ENCODE data around the gene ADAM19.

ADAM19 gene

DNA sequence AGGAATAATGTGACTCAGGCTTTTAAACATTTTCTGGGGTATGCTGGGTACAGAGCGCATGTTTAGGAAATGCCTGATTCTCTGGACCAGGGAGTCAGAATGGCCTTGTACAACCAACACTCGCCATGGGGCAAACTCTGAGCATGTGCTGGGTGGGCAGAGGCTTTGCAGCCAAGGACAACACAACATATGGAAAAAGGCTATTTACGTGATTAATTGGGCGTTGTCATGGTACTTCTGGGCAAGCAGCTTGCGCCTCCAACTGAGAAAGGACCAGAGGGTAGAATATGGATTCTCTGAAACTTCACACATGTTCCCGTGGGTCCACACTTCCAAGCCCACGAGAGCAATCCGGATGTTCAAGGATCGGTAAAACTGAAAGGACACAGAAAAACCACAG is 66.5 kb downstream of the ADAM19 start:
- H3K4me1 ChIP-seq (ENCODE audit: control insufficient read depth in 1 of 2, insufficient read depth in 1 of 2, low read depth in 1 of 2, low read length in 1 of 2), result peaks cover 0 to 4% of the 10 kb centered on the region in 2 experiments
- no peak overlapping the region for H3K27ac ChIP-seq
- no peaks in the 10 kb centered on the region for H3K9me3 ChIP-seq
- peaks cover 99% of the 10 kb centered on the region for H3K36me3 ChIP-seq
- no peak overlapping the region for H3K4me3 ChIP-seq (ENCODE audit: low read depth in 1 of 2, low read length in 1 of 2)
- TF ChIP-seq, protein P1, sequence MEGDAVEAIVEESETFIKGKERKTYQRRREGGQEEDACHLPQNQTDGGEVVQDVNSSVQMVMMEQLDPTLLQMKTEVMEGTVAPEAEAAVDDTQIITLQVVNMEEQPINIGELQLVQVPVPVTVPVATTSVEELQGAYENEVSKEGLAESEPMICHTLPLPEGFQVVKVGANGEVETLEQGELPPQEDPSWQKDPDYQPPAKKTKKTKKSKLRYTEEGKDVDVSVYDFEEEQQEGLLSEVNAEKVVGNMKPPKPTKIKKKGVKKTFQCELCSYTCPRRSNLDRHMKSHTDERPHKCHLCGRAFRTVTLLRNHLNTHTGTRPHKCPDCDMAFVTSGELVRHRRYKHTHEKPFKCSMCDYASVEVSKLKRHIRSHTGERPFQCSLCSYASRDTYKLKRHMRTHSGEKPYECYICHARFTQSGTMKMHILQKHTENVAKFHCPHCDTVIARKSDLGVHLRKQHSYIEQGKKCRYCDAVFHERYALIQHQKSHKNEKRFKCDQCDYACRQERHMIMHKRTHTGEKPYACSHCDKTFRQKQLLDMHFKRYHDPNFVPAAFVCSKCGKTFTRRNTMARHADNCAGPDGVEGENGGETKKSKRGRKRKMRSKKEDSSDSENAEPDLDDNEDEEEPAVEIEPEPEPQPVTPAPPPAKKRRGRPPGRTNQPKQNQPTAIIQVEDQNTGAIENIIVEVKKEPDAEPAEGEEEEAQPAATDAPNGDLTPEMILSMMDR (IDR thresholded peaks at IDR 0.05), result no peak
- H3K27me3 ChIP-seq, result no peaks in the 10 kb centered on the region

DNA sequence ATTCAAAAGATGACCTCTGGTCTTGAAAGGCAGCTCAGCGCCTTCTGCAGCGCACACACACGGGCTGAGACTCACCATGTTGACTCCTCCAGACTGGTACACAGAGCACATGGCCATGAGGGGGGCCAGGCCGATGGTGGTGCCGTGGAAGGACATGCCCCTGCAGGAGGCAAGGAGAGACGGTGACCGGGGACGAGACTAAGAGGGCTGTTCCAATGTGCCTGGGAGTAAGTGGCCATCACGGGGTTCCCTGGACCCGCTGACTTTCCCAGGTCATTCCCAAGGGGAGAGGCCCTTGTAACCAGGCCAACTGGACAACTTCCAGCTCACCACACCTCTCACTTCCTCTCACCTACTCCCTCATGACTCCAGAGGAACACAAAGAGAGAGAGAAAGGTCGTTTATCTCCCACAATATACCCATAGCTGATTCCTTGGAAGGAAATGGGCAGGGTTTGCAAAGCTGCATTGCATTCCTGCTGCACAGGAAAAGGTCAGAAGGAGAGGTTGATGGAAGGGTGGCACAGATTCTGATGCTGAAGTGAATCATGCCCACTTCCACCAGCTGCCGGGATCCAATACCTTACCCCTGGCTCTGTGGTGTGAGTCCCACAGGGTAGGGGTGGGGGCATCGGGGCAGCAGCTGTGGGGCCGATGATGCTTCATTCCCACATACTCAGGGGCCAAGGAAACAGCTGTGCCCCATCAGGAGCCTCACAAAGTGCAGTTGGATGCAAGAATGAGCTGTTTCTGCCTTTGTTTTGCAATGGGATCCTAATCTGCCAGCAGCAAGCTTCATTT is 68.4 kb downstream of the ADAM19 start:
- no peaks in the 10 kb centered on the region for H3K27me3 ChIP-seq
- no peaks in the 10 kb centered on the region for H3K9me3 ChIP-seq
- TF ChIP-seq, protein P1 (IDR thresholded peaks at IDR 0.05), result no peak
- no peak overlapping the region for H3K27ac ChIP-seq
- peaks cover 99% of the 10 kb centered on the region for H3K36me3 ChIP-seq
- H3K4me1 ChIP-seq (ENCODE audit: control insufficient read depth in 1 of 2, insufficient read depth in 1 of 2, low read depth in 1 of 2, low read length in 1 of 2), result peaks cover 10 to 12% of the 10 kb centered on the region in 2 experiments
- no peak overlapping the region for H3K4me3 ChIP-seq (ENCODE audit: low read depth in 1 of 2, low read length in 1 of 2)

DNA sequence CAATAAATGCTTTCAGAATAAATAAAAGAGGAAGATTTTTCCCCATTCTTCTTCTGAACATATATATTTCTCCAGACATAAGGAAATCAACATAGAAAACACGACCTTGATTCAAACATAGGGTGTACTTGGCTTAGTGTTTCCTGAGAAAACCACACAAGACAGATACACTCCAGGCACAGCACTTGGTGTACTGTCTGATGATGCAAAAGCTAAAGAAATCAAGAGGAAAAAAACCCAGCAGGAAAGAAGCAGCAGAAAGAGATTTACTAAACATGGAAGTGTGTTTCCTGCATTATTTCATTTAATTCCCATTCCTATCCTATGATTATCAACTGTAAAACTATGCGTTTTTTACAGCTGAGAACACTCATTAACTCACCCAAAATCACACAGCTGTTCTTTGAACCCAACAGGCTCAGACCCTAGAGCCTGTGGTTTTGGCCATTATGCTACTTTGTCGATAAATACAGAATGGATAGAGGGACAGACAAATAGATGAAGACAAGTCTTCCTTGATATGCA is 69.4 kb downstream of the ADAM19 start:
- H3K4me3 ChIP-seq (ENCODE audit: low read depth in 1 of 2, low read length in 1 of 2), result no peak overlapping the region
- no peaks in the 10 kb centered on the region for H3K27me3 ChIP-seq
- TF ChIP-seq, protein P1 (IDR thresholded peaks at IDR 0.05), result no peak
- H3K36me3 ChIP-seq, result peaks cover 99% of the 10 kb centered on the region
- peaks cover 18 to 21% of the 10 kb centered on the region in 2 experiments for H3K4me1 ChIP-seq (ENCODE audit: control insufficient read depth in 1 of 2, insufficient read depth in 1 of 2, low read depth in 1 of 2, low read length in 1 of 2)
- no peak overlapping the region for H3K27ac ChIP-seq
- no peaks in the 10 kb centered on the region for H3K9me3 ChIP-seq

DNA sequence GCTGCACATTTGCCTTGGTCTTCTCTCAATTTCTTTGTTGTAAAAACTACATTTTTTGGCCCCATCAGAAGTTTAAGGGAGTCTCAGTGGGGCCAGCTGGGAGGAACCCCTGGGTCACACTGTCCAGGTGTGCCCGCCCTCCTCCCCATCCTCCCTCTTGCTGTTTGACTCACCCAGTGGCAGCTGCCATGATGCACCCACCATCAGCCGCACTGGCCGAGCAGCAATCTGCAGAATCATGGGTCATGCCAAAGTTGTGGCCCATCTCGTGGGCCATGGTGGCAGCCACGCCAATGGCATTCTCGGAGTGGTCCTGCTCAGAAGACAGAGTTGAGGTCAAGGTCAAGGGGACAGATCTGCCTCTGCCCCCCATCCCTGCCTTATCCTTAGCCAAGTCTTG is 70.1 kb downstream of the ADAM19 start:
- TF ChIP-seq, protein P1 (IDR thresholded peaks at IDR 0.05), result no peak
- no peaks in the 10 kb centered on the region for H3K27me3 ChIP-seq
- H3K27ac ChIP-seq, result no peak overlapping the region

DNA sequence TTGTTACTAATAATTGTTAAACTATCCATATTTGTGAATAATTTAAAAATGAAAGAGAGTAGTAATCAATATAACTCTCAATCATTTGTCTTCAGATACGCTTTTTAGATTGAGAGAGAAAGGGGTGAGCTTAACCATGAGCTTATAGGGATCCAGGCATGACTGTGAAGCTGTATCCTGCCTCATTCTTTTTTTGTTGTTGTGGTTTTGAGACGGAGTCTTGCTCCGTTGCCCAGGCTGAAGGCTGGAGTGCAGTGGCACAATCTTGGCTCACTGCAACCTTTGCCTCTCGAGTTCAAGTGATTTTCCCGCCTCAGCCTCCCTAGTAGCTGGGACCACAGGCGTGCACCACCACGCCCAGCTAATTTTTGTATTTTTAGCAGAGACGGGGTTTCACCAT is 71.5 kb downstream of the ADAM19 start:
- Histone ChIP-seq H3K36me3 (peaks cover 97% of the 10 kb centered on the region), H3K27me3 (no peaks in the 10 kb centered on the region), H3K4me3 (ENCODE audit: low read depth in 1 of 2, low read length in 1 of 2) (no peak overlapping the region), H3K9me3 (no peaks in the 10 kb centered on the region), H3K4me1 (ENCODE audit: control insufficient read depth in 1 of 2, insufficient read depth in 1 of 2, low read depth in 1 of 2, low read length in 1 of 2) (peaks cover 18 to 21% of the 10 kb centered on the region in 2 experiments), H3K27ac (no peak overlapping the region)
- TF ChIP-seq, protein P1 (IDR thresholded peaks at IDR 0.05), result no peak

More for the DNA sequence above, 70.1 kb downstream of the ADAM19 start:
- Histone ChIP-seq H3K9me3 (no peaks in the 10 kb centered on the region), H3K4me1 (ENCODE audit: control insufficient read depth in 1 of 2, insufficient read depth in 1 of 2, low read depth in 1 of 2, low read length in 1 of 2) (peaks cover 18 to 21% of the 10 kb centered on the region in 2 experiments), H3K4me3 (ENCODE audit: low read depth in 1 of 2, low read length in 1 of 2) (no peak overlapping the region), H3K36me3 (peaks cover 99% of the 10 kb centered on the region)
